ENCODE measurements around the gene RNF123.

RNF123 gene

DNA sequence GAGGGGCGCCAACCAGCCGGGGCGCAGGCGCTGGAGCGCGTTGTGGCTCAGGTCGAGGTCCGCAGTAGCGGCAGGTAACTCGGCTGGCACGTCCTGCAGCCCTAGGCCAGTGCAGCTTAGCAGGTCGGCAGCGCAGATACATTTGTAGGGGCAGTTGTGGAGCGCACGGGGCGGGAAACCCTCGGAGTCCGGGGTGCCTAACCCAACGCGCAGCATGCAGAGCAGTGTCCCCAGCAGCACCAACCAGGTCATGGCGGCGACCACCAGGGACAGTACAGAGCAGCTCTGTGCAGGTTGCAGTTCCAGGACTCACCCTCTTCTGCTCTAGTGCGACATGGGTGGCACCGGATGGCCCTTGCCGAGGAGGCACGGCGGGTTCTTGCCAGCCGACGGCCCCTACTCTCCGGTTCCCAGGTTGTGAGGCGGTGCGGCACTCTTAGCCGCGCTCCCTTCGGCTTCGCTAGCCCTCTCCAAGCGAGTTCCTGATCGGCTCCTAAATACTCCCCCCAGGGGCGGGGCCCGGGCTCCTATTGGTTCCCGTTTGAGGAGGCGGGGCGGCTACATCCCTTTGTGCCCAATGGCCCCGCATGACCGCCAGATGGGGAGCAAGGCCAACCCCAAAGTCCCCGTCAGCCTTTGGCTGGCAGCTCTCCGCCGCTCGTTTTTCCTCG lies 30.0 kb downstream of the RNF123 start, which contains the start of gene AMIGO3:
Gene AMIGO3 (minus strand): TSS at position 471 of the 671 bp plus-strand sequence. CDS start 219 bp downstream, at position 252.
- no peaks in the 10 kb centered on the region for H3K27me3 Mint-ChIP-seq
- peaks cover 0 to 3% of the 10 kb centered on the region in 2 donors for H3K9me3 Mint-ChIP-seq
- H3K4me1 Mint-ChIP-seq: peaks cover 40 to 58% of the 10 kb centered on the region in 2 donors
- ATAC-seq (replicated peaks): peak; percentile 70 to 72
- DNase-seq: peak; percentile 84
- H3K27ac Mint-ChIP-seq: peak within 1 kb of the TSS; percentile 91
- peak within 1 kb of the TSS; percentile 86 to 88 for H3K4me3 Mint-ChIP-seq
- peaks cover 48 to 62% of the 10 kb centered on the region in 2 donors for H3K36me3 Mint-ChIP-seq

DNA sequence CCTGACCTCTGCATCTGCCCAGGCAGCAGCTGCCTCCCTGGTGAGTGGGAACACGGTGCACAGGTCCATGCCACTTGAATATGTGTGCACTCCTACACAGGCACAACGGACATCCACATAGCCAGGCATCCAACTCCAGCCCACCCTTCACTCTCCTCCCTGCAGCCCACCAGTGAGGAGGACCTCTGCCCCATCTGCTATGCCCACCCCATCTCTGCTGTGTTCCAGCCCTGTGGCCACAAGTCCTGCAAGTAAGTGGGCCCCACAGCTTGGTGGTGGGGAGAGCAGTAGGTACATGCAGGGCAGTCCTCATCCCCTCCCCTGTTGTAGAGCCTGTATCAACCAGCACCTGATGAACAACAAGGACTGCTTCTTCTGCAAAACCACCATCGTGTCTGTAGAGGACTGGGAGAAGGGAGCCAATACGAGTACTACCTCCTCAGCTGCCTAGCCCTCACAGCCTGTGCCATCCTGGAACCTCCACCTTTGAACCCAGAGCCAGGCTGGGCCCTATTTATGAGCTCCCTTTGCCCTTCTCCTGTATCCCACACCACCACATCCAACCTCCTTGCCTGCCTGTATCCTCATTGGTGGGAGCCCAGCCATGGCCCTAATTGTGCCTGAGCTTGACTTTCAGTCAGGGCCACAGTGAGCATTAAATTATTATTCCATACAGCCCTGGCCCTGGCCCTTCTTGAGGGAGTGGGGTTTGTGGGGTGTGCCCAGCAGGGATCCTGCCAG lies 31.7 kb downstream of the RNF123 start:
- Mint-ChIP-seq H3K4me3 (peak overlapping the region in 1 of 2 donors; percentile 17), H3K27me3 (no peaks in the 10 kb centered on the region), H3K27ac (peak overlapping the region; percentile 82), H3K36me3 (peaks cover 37 to 50% of the 10 kb centered on the region in 2 donors), H3K4me1 (peaks cover 44 to 72% of the 10 kb centered on the region in 2 donors), H3K9me3 (peaks cover 0 to 3% of the 10 kb centered on the region in 2 donors)
- ATAC-seq (replicated peaks) (no peak), DNase-seq (no peak)

DNA sequence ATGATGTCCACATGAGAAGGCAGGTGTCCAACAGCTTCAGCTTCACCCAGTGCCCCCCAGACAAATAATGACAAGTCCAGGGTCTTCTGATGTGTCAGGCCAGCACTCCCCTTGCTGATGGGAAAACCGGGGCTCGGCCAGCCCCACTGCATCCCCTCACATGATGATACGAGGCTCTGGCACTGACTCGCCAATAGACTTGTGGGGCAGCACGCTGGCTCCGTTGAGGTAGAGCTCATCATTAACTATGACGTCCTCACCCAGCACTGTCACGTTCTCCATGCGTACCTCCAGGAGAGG lies 32.2 kb downstream of the RNF123 start:
- ATAC-seq (replicated peaks) (no peak), DNase-seq (no peak)
- Mint-ChIP-seq H3K27ac (no peak overlapping the region), H3K9me3 (peaks cover 0 to 3% of the 10 kb centered on the region in 2 donors), H3K4me1 (peaks cover 44 to 72% of the 10 kb centered on the region in 2 donors), H3K36me3 (peaks cover 33 to 45% of the 10 kb centered on the region in 2 donors), H3K27me3 (no peaks in the 10 kb centered on the region), H3K4me3 (peak overlapping the region in 1 of 2 donors; percentile 95)

DNA sequence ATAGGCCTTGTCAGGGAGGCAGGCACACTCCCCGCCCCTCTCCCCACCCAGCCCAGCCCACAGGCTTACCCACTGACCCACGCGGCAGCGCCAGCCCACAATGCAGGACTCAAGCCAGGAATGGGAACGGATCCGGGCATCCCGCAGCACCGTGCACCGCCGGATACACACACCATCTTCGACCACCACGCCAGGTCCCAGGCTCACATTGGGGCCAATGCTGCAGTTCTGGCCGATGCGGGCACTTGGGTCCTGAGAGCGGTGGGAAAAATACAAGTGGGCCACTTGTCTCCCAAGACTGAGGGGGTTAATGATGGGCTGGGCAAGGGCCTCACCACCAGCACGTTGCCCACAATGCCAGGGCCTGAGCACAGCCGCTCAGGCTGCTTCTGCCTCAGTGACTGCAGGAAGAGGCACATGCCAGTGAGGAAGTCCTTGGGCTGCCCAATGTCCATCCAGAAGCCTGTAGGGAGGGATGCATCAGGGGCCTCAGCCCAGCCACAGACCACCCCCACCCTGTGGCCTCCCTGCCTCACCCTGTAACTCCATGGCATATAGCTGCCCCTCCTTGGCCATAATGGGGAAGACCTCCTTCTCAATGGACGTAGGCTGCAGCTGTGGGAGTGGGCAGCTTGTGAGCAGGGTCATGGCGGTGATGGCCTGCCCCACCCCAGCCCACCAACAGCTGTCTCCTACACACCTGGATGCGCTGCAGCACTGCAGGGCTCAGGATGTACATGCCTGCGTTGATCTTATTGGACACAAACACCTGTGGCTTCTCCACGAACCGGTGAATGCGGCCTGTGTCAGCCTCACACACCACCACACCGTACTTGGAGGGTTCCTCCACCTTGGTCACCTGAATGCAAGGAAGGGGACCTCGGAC lies 32.8 kb downstream of the RNF123 start:
- Mint-ChIP-seq H3K36me3 (peaks cover 33 to 45% of the 10 kb centered on the region in 2 donors), H3K27ac (peak overlapping the region; percentile 100)

DNA sequence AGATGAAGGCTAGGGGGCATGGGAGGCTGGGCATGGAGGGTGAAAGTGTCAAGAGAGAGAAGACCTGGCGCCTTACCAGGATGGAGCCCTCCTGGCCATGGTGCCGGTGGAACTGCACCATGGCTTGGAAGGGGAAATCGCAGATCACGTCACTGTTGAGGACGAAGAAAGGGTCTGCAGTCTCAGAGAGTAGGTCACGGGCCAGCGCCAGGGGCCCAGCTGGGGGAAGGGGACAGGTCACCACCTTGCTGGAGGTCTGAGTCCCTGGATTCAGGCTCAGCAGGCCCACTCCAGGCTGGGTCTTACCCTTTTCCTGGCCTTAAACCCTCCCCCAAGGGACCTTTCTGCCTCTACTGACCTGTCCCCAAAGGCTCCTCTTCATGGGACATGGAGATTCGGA lies 33.5 kb downstream of the RNF123 start:
- Mint-ChIP-seq H3K4me3 (peak overlapping the region; percentile 88 to 95), H3K36me3 (peaks cover 32 to 53% of the 10 kb centered on the region in 2 donors), H3K27ac (peak overlapping the region; percentile 100), H3K4me1 (peaks cover 48 to 78% of the 10 kb centered on the region in 2 donors), H3K27me3 (no peaks in the 10 kb centered on the region), H3K9me3 (peaks cover 0 to 3% of the 10 kb centered on the region in 2 donors)
- DNase-seq (no peak), ATAC-seq (replicated peaks) (no peak)

More for the DNA sequence above, 32.8 kb downstream of the RNF123 start:
- DNase-seq: no peak
- Mint-ChIP-seq H3K4me3 (peak overlapping the region; percentile 88 to 95), H3K4me1 (peaks cover 45 to 72% of the 10 kb centered on the region in 2 donors), H3K27me3 (no peaks in the 10 kb centered on the region), H3K9me3 (peaks cover 0 to 3% of the 10 kb centered on the region in 2 donors)
- ATAC-seq (replicated peaks): no peak

DNA sequence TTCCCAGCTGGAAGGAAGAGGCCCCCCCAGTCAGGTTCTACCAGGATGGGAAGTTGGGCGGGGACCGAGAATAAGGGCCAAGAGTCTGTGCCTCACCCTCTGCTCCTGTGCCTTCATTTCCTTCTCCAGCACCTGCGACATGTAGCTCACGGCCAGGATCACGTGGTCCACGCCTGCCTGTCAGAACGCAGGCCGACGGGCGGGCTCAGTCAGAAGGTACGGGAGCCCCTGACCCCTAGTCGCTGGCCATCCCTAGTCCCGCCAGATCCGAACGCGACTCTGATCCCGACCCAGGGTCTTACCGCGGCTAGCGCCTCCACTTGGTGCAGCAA lies 33.9 kb downstream of the RNF123 start:
- Mint-ChIP-seq H3K27ac (peak overlapping the region; percentile 100), H3K36me3 (peaks cover 35 to 55% of the 10 kb centered on the region in 2 donors)

DNA sequence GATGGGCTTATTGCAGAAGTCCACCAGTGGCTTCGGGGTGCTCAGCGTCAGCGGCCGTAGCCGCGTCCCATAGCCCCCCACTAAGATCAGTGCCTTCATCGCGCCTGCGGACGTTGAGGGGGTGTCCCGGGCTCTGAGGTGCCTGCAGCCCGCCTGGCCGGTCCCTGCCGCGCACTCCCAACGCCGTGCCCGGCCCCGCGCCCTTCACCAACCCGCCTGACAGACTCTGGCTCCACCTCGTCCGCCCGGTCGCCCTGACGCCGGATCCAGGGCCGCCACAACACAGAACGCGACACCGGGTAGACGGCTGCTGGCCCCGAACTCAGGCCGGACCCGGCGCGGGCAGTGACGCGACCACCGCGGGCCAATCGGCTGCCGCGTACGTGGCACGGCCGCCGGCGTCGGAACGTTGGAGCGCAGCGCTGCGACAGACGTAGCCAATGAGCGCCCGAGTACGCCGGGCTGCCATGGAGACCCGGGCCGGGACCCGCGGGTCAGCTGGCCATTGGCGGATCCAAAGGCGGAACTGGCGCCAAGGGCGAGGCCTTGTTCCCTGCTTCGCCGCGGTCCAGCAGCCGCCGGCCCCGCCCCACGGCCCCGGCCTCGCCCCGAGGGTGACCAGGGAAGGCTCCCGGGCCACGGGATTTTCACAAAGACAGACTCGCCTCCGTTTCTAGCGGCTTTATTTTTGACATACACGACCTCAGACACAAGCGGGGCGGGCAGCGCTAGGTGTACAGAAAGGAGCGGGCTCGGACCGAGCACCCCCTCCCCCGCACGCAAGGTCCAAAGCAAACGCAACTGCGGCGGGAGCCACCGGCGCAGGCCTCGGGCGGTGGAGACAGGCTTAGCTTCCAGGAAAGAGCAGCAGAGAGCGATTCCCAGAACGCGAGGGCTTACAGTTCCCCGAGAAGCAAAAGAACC lies 34.5 kb downstream of the RNF123 start, which contains the start of gene GMPPB:
Gene GMPPB (minus strand): TSS at position 324 of the 924 bp plus-strand sequence. CDS start 225 bp downstream, at position 99.
- H3K27me3 Mint-ChIP-seq: no peaks in the 10 kb centered on the region
- peak within 1 kb of the TSS; percentile 100 for H3K27ac Mint-ChIP-seq
- peaks cover 33 to 54% of the 10 kb centered on the region in 2 donors for H3K36me3 Mint-ChIP-seq
- ATAC-seq (replicated peaks): peak; percentile 82 to 85
- no peaks in the 10 kb centered on the region for H3K9me3 Mint-ChIP-seq
- peak; percentile 95 for DNase-seq
- H3K4me1 Mint-ChIP-seq: peaks cover 43 to 73% of the 10 kb centered on the region in 2 donors
- H3K4me3 Mint-ChIP-seq: peak within 1 kb of the TSS; percentile 88 to 95

More for the DNA sequence above, 33.9 kb downstream of the RNF123 start:
- peak overlapping the region; percentile 88 to 95 for H3K4me3 Mint-ChIP-seq
- H3K4me1 Mint-ChIP-seq: peaks cover 48 to 79% of the 10 kb centered on the region in 2 donors
- peak; percentile 43 for DNase-seq
- no peaks in the 10 kb centered on the region for H3K27me3 Mint-ChIP-seq
- peaks cover 0 to 3% of the 10 kb centered on the region in 2 donors for H3K9me3 Mint-ChIP-seq
- peak; percentile 30 for ATAC-seq (replicated peaks)

DNA sequence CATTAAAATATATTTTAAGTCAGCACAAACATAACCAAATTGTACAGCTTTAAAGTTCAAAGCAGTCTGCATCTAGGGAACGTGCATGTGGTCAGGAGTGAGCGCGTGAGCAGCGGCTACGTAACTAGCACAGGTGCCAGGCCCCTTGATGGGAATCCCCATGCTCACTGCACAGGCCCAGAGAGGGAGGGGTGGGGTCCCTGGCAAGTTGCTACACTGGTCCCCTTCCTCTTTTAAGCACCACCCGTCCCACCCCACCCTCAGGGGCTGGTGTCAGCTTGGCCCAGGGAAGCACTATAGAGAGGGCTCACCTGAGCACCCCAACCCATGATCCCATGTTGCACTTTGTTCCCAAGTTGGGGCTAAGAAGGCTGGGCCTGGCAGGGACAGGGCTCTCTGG lies 35.2 kb downstream of the RNF123 start:
- peak overlapping the region; percentile 100 for H3K27ac Mint-ChIP-seq
- peaks cover 32 to 52% of the 10 kb centered on the region in 2 donors for H3K36me3 Mint-ChIP-seq
- H3K9me3 Mint-ChIP-seq: no peaks in the 10 kb centered on the region
- peak; percentile 46 for DNase-seq
- H3K4me3 Mint-ChIP-seq: peak overlapping the region; percentile 88 to 95
- ATAC-seq (replicated peaks): peak; percentile 28 to 33
- peaks cover 37 to 66% of the 10 kb centered on the region in 2 donors for H3K4me1 Mint-ChIP-seq
- H3K27me3 Mint-ChIP-seq: no peaks in the 10 kb centered on the region

DNA sequence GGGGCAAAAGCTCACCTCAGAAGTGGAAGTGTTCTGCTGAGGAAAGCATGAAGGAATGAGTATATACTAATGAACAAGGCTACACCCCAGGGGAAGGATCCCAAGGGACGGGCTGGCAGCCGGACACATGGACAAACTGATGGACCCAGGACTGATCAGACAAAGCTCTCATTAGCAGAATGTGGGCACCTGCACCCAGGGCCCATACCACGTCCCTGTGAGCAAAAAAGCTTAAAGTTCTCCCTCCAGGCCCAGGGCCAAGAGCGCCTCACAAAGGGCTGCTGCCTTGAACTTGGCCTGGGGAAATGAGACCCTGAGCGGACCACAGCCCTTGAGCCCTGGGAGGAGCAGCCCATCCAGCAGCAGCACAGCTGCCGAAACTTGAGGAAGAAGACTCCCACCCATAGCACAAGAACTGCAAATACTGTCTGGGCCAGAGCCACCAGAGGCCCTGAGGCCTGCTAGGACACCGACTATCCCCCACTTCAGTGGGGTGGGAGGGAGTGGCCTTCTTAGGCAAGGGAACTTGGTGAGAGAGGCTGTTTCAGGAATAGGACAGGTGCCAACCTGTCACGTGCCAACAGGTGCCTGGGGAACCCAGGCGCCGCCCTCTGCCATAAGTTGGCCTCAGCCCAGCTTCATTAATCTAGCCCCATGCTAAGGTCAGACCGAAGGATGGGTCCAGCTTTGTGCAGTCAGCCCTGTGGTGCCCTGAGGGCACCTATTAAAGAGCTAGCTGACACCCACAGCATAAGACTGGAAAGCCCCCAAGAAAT lies 36.7 kb downstream of the RNF123 start:
- H3K27me3 Mint-ChIP-seq: no peaks in the 10 kb centered on the region
- no peak overlapping the region for H3K4me3 Mint-ChIP-seq
- peak overlapping the region; percentile 65 for H3K27ac Mint-ChIP-seq
- ATAC-seq (replicated peaks) (no peak), DNase-seq (no peak)
- peaks cover 20 to 42% of the 10 kb centered on the region in 2 donors for H3K36me3 Mint-ChIP-seq
- H3K9me3 Mint-ChIP-seq: no peaks in the 10 kb centered on the region
- H3K4me1 Mint-ChIP-seq: peaks cover 25 to 51% of the 10 kb centered on the region in 2 donors

DNA sequence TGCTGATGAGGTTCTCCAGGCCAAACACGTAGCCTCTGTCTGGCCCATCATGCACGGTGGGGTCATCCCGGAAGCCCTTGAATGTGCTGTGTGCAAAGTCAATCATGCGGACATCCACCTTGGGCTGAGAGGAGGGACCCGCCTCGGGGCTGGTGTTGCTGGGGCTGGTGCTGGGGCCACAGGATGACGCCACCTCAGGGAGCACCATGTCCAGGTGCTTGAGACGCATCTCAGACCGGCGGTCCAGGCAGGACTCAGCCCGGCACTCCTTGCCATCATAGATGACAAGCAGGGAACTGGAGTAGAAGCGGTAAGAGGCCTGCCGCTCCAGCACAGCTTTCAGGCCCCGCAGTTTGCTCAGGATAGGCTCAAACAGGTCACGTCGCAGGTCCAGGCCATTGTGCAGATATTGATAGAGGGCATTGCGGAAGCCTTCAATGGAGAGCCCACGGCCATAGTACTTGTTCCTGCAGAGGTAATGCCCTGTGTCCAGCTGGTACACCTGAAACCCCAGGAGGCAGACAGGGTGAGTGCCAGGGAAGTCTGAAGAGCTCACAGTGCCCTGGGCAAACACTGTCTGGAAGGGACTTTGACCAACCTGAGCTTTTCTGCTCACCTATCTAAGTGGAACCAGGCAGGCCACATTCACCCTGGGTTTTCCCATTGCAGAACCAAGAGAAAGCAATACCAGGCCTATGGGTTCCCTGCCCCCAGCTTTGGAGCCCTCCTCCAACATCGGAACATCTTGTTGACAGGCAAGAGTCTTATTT lies 38.0 kb downstream of the RNF123 start:
- H3K4me3 Mint-ChIP-seq: no peak overlapping the region
- peaks cover 17 to 41% of the 10 kb centered on the region in 2 donors for H3K36me3 Mint-ChIP-seq
- no peaks in the 10 kb centered on the region for H3K9me3 Mint-ChIP-seq
- no peaks in the 10 kb centered on the region for H3K27me3 Mint-ChIP-seq
- no peak for DNase-seq
- H3K27ac Mint-ChIP-seq: peak overlapping the region; percentile 66
- ATAC-seq (replicated peaks): no peak
- H3K4me1 Mint-ChIP-seq: peaks cover 19 to 42% of the 10 kb centered on the region in 2 donors

DNA sequence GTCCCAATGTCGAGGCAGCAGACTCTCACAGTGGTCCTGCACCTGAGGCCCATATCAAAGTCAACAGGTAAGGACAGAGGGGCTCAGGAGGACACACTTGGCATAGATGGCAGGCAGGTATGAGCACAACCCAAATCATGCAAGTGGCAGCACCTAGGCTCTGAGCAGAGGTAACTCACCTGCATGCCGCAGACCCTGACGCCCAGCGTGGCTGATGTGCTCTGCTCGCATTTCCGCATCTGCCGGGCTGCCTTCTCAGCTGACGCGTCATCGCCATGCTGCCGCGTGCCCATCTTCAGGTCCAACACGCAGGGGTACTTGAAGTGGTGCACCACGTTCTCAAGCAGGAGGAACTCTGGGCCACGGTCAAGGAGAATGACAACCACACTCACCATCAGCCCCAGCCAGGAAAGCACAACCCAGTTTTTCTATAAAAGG lies 38.6 kb downstream of the RNF123 start:
- no peak for ATAC-seq (replicated peaks)
- H3K27me3 Mint-ChIP-seq: no peaks in the 10 kb centered on the region
- no peak for DNase-seq
- peaks cover 22 to 42% of the 10 kb centered on the region in 2 donors for H3K36me3 Mint-ChIP-seq
- no peaks in the 10 kb centered on the region for H3K9me3 Mint-ChIP-seq
- no peak overlapping the region for H3K4me3 Mint-ChIP-seq
- H3K27ac Mint-ChIP-seq: peak overlapping the region; percentile 65
- peaks cover 14 to 36% of the 10 kb centered on the region in 2 donors for H3K4me1 Mint-ChIP-seq

Data from stimulated activated naive B cell treated with anti-CD40 and anti-IgM and Interleukin-4, amounts not matched to agents 10 μg/mL and 1 μg/mL and 100 μg/mL, for 72 hours (primary cell).